K562 (cell line): ENCODE results near the gene LCN1. TPM values are rescaled to one million over a fixed set of nuclear protein-coding genes. Genes with fewer than 3 reads are reported as not detected.

Experiments
- ATAC-seq: fragments of 200-7000 bp; cut with Tn5 transposase; 3 replicates; pipeline ENCODE4 v1.9.1; 2020; ENCODE audit warnings: moderate library complexity
- BruUV-seq: library from RNA; stranded (reverse); fragments of 400-500 nt; replicated peaks from 2 replicates; lab custom pipeline; 2021; lab: Mats Ljungman, UMichigan
- CTCF ChIA-PET: fragments of 300-600 bp; formaldehyde crosslinking; extraction: SDS; loops from one replicate; lab custom pipeline; 2021; ENCODE audit warnings: low intra/inter-chr PET ratio; lab: Yijun Ruan, JAX
- POLR2A ChIA-PET: fragments of 300-600, 350-650 bp; sonication (Branson Sonifier 250); formaldehyde crosslinking; extraction: SDS; loops from one replicate; lab custom pipeline; 2021; ENCODE audit warnings: antibody characterized with exemption, inconsistent platforms; lab: Yijun Ruan, JAX
- DNase-seq, 4 experiments: peaks; one replicate each; pipeline versions ENCODE4 v3.0.0 to v3.0.0-alpha.2; 2011 to 2018; ENCODE audit warnings: low spot score in 3 of 4, mixed read lengths in 3 of 4; ENCODE audit errors: extremely low read depth in 1 of 4
- FAIRE-seq: peaks from 2 replicates; lab custom pipeline; 2011; peaks lifted over from hg19 to GRCh38; lab: Jason Lieb, UNC
- H2AFZ ChIP-seq: 2 replicates; pipeline ENCODE4 v1.6.0; 2011; ENCODE audit warnings: low read depth, low read length, control low read depth, inconsistent platforms
- H3K27ac ChIP-seq: fragments of 200-600 bp; 3 replicates; pipeline ENCODE4 v1.8.0; 2011; ENCODE audit warnings: low read depth, mild to moderate bottlenecking, control low read depth, inconsistent platforms, low read length, moderate library complexity, mixed read lengths; ENCODE audit errors: extremely low read depth
- H3K27me3 ChIP-seq, 2 experiments: fragments of 300-600 bp in 1 of 2; 2 replicates in 1 of 2; 3 replicates in 1 of 2; pipeline versions ENCODE4 v1.6.0 to v1.8.0; 2011; ENCODE audit warnings: inconsistent platforms in 2 of 2, low read length in 2 of 2, mild to moderate bottlenecking in 1 of 2, mixed read lengths in 1 of 2, moderate library complexity in 1 of 2; ENCODE audit not compliant: control insufficient read depth in 2 of 2, insufficient read depth in 2 of 2
- H3K36me3 ChIP-seq: fragments of 300-600 bp; 3 replicates; pipeline ENCODE4 v1.8.0; 2011; ENCODE audit warnings: mild to moderate bottlenecking, low read length, inconsistent platforms; ENCODE audit not compliant: control insufficient read depth, insufficient read depth
- H3K4me1 ChIP-seq, 2 experiments: fragments of 200-600 bp in 1 of 2; replicated peaks in 1 of 2; 2 replicates in 1 of 2; 3 replicates in 1 of 2; pipeline versions ENCODE4 v1.5.1 to v1.8.0; 2011; ENCODE audit warnings: inconsistent platforms in 2 of 2, low read length in 2 of 2, mild to moderate bottlenecking in 1 of 2, mixed read lengths in 1 of 2, moderate library complexity in 1 of 2; ENCODE audit not compliant: control insufficient read depth in 2 of 2, insufficient read depth in 2 of 2
- H3K4me2 ChIP-seq: 2 replicates; pipeline ENCODE4 v1.6.1; 2011; ENCODE audit warnings: low read length, control low read depth, inconsistent platforms, mixed read lengths; ENCODE audit not compliant: insufficient read depth
- H3K4me3 ChIP-seq: fragments of 200-600 bp; sonication (generic), shearing (Covaris generic); 2 replicates; pipeline ENCODE4 v1.5.1; 2016; ENCODE audit warnings: control low read depth, inconsistent platforms
- H3K79me2 ChIP-seq: fragments of 200-600 bp; 3 replicates; pipeline ENCODE4 v1.8.0; 2011; ENCODE audit warnings: low read length, inconsistent platforms; ENCODE audit not compliant: control insufficient read depth, insufficient read depth
- H3K9ac ChIP-seq, 2 experiments: 2 replicates each; pipeline versions ENCODE4 v1.6.0 to v1.6.1; 2011; ENCODE audit warnings: low read depth in 2 of 2, low read length in 2 of 2, control low read depth in 1 of 2, inconsistent platforms in 1 of 2, mild to moderate bottlenecking in 1 of 2, mixed read lengths in 1 of 2; ENCODE audit not compliant: insufficient read depth in 1 of 2
- H3K9me1 ChIP-seq: one replicate; pipeline ENCODE4 v1.6.0; 2011; ENCODE audit warnings: inconsistent platforms, mild to moderate bottlenecking, low read length, moderate library complexity; ENCODE audit not compliant: control insufficient read depth, insufficient read depth
- H3K9me3 ChIP-seq: replicated peaks from 2 replicates; pipeline ENCODE4 v1.5.1; 2011; ENCODE audit warnings: low read depth, low read length, inconsistent platforms; ENCODE audit not compliant: control insufficient read depth, insufficient read depth
- H4K20me1 ChIP-seq: replicated peaks from 2 replicates; pipeline ENCODE4 v1.6.1; 2011; ENCODE audit warnings: low read length, inconsistent platforms, mixed read lengths; ENCODE audit not compliant: control insufficient read depth, insufficient read depth
- CHD1 ChIP-seq: fragments of 200-600 bp; sonication (generic); IDR thresholded peaks from one replicate; pipeline ENCODE4 v1.6.1; 2012; ENCODE audit warnings: mild to moderate bottlenecking, moderate library complexity, low read length, inconsistent platforms
- CSDE1 ChIP-seq, 2 experiments: fragments of 450-650 bp; IDR thresholded peaks; 2 replicates each; pipeline ENCODE4 v1.6.1; 2016; ENCODE audit warnings: mild to moderate bottlenecking in 1 of 2
- E2F3 ChIP-seq: fragments of 250-450 bp; sonication (Bioruptor Pico); IDR thresholded peaks from 2 replicates; pipeline ENCODE4 v1.4.0; 2020; ENCODE audit warnings: mild to moderate bottlenecking
- FOXK1 ChIP-seq: sonication (generic); formaldehyde crosslinking; IDR thresholded peaks from 2 replicates; pipeline ENCODE4 v1.8.0; 2022; ENCODE audit warnings: missing genetic modification reagents, mild to moderate bottlenecking, borderline replicate concordance
- KLF13 ChIP-seq: fragments of 450-650 bp; IDR thresholded peaks from 2 replicates; pipeline ENCODE4 v1.6.1; 2016; ENCODE audit warnings: missing genetic modification characterization, low read depth, mild to moderate bottlenecking, missing compliant biosample characterization, moderate library complexity, borderline replicate concordance
- PPARD ChIP-seq: fragments of 250-450 bp; sonication (Bioruptor Pico); IDR thresholded peaks from 2 replicates; pipeline ENCODE4 v1.8.0; 2022; ENCODE audit warnings: inconsistent platforms, mild to moderate bottlenecking, moderate library complexity
- TGIF2 ChIP-seq: sonication (generic); formaldehyde crosslinking; IDR thresholded peaks from 2 replicates; pipeline ENCODE4 v1.8.1; 2022; ENCODE audit warnings: mild to moderate bottlenecking, missing genetic modification reagents, moderate library complexity
- ZBTB1 ChIP-seq: sonication (generic); formaldehyde crosslinking; IDR thresholded peaks from 2 replicates; pipeline ENCODE4 v1.8.1; 2023; ENCODE audit warnings: missing genetic modification reagents, low read depth, mild to moderate bottlenecking, borderline replicate concordance
- ZNF121 ChIP-seq: sonication (generic); formaldehyde crosslinking; conservative IDR thresholded peaks from 2 replicates; pipeline ENCODE4 v1.8.0; 2022; ENCODE audit warnings: missing genetic modification reagents
- ZNF124 ChIP-seq: sonication (generic); formaldehyde crosslinking; IDR thresholded peaks from 2 replicates; pipeline ENCODE4 v1.8.1; 2022; ENCODE audit warnings: missing genetic modification reagents
- ZNF3 ChIP-seq: fragments of 250-450 bp; sonication (Bioruptor Pico); IDR thresholded peaks from 2 replicates; pipeline ENCODE4 v1.5.0; 2021; ENCODE audit warnings: mild to moderate bottlenecking, moderate library complexity
- ZNF431 ChIP-seq: sonication (generic); formaldehyde crosslinking; IDR thresholded peaks from 2 replicates; pipeline ENCODE4 v1.8.0; 2022; ENCODE audit warnings: mild to moderate bottlenecking, missing genetic modification reagents
- ZNF75A ChIP-seq: fragments of 450-650 bp; formaldehyde crosslinking; IDR thresholded peaks from 2 replicates; pipeline ENCODE4 v1.4.0; 2020; ENCODE audit warnings: mild to moderate bottlenecking
- WGBS: fragments of 100-300 bp; shearing (Covaris generic); methylation state at CpG from one replicate; pipeline ENCODE4 v1.1.6; 2016; ENCODE audit warnings: low coverage, mixed read lengths; ENCODE audit not compliant: insufficient coverage; ENCODE audit errors: missing lambda C conversion rate; 5-methylcytosine and 5-hydroxymethylcytosine counted together
- in situ Hi-C: fragments of 300-500 bp; cut with MboI; formaldehyde crosslinking; loops from 4 replicates; pipeline ENCODE4 v1.15.0; 2018; ENCODE audit warnings: inconsistent platforms, mixed read lengths
- intact Hi-C: fragments of 100-400 bp; cut with micrococcal nuclease; formaldehyde crosslinking; loops from 2 replicates; pipeline ENCODE4 v1.14.2; 2022
- polyA plus RNA-seq, 8 experiments: library from polyadenylated mRNA; depleted of rRNA in 4 of 8; stranded (reverse) in 5 of 8; unstranded in 3 of 8; fragments of >200 nt; fragmentation: Nextera tagmentation in 2 of 8; fragmentation: Illumina TruSeq in 1 of 8; extraction: Ambion mirVana in 2 of 8; extraction: Trizol in 1 of 8; gene quantifications; 2 replicates each; pipeline versions ENCODE4 v1.2.1 to v1.2.3, GENCODE V29; 2011 to 2014; ENCODE audit warnings: inconsistent platforms in 1 of 8, missing spikeins in 1 of 8
- total RNA-seq, 7 experiments: library from RNA; depleted of rRNA in 6 of 7; stranded (reverse); fragments of >200 nt in 6 of 7; fragmentation: Illumina TruSeq in 2 of 7; extraction: Trizol in 2 of 7; gene quantifications; 2 replicates each; pipeline versions ENCODE4 v1.2.1 to v1.2.3, GENCODE V29; 2011 to 2021; ENCODE audit warnings: low replicate concordance in 1 of 7
- TF ChIP-seq, protein P1 (sequence below): sonication (generic); formaldehyde crosslinking; IDR thresholded peaks from 2 replicates; pipeline ENCODE4 v1.9.0; 2022; ENCODE audit warnings: mild to moderate bottlenecking, missing genetic modification reagents
- TF ChIP-seq, protein P2 (sequence below): sonication (generic); formaldehyde crosslinking; IDR thresholded peaks from 2 replicates; pipeline ENCODE4 v1.8.0; 2022; ENCODE audit warnings: mild to moderate bottlenecking, missing genetic modification reagents
- TF ChIP-seq, protein P3 (sequence below): fragments of 200-400 bp; formaldehyde crosslinking; IDR thresholded peaks from 2 replicates; pipeline ENCODE4 v1.6.1; 2017; ENCODE audit warnings: mild to moderate bottlenecking, low read depth, low read length, moderate library complexity

The LCN1 gene
- total and polyA plus RNA-seq, 9 of the 15 experiments (the other 6 are each of a cell fraction or from before 2014, with no cell fraction given) = not detected

DNA sequence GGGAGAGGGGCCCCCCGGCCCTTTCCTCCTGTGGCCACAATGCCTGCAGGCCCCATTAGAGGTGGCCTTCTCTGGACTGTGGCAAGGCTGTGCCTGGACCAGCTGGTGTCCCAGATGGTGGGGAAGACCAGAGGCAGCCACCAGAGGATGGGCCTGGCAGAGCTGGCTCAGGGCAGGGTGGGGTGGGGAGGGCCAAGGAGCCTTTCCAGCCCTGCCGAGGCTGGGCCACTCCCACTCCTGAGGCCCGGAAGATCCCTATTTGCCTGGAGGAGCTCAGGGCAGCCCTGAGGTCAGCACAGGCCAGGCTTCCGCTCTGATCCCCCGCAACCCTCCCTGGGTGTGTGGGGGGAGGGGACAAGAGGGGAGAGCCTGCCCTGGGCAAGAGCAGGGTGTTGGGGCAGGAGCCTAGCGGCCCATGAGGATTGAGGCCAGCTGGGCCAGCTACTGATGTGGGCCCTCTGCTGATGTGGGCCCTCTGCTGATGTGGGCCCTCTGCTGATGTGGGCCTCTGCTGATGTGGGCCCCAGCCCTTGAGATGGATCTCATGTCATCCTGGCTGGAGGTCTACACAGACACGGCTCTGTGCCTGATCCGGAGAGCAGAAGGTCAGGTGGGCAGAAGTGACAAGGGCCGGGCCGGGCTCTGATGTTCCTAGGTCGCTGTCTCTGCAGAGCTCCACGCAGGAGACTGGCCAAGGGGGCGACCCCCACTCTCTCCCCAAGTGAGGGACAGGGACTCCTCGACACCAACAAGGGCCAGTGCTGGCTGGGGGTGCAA, 14.7 kb upstream of the LCN1 start:
- intact Hi-C loops = no loop called here
- CTCF ChIA-PET = no interaction called here
- in situ Hi-C loops = no loop called here
- Histone ChIP-seq H2AFZ (peak overlapping the region; percentile 77), H3K36me3 (peaks cover 41% of the 10 kb centered on the region), H3K79me2 (peaks cover 31% of the 10 kb centered on the region), H3K4me1 (peaks cover 32 to 61% of the 10 kb centered on the region in 2 experiments), H3K4me2 (peak overlapping the region; percentile 64), H4K20me1 (peaks cover 17% of the 10 kb centered on the region), H3K9me1 (no peaks in the 10 kb centered on the region), H3K4me3 (no peak overlapping the region), H3K27ac (peak overlapping the region; percentile 74), H3K9me3 (no peaks in the 10 kb centered on the region), H3K9ac (peak overlapping the region; percentile 36 to 86; a peak in 3 of 4 replicates), H3K27me3 (no peaks in the 10 kb centered on the region)
- FAIRE-seq = peak; percentile 95
- peak; percentile 80 to 91 (median 87) for DNase-seq
- 34% methylated on average over 10 of the region's 14 CpGs for WGBS
- BruUV-seq = no TSS peak
- peak; percentile 88 for ATAC-seq
- POLR2A ChIA-PET = interaction anchor here (0.6 to 2.0 kb wide), 12 partner anchors 8 to 395 kb away, joined by 3 to 9 read pairs (median 3); no protein-coding TSS in a partner anchor
- TF ChIP-seq CHD1 = no peak
- TF ChIP-seq FOXK1 (CRISPR knock-in tag) = no peak
- TF ChIP-seq ZNF3 (CRISPR knock-in tag) = no peak
- TF ChIP-seq, protein P1, sequence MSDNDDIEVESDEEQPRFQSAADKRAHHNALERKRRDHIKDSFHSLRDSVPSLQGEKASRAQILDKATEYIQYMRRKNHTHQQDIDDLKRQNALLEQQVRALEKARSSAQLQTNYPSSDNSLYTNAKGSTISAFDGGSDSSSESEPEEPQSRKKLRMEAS (CRISPR knock-in tag) = no peak
- TF ChIP-seq ZNF124 (CRISPR knock-in tag) = no peak
- TF ChIP-seq, protein P2, sequence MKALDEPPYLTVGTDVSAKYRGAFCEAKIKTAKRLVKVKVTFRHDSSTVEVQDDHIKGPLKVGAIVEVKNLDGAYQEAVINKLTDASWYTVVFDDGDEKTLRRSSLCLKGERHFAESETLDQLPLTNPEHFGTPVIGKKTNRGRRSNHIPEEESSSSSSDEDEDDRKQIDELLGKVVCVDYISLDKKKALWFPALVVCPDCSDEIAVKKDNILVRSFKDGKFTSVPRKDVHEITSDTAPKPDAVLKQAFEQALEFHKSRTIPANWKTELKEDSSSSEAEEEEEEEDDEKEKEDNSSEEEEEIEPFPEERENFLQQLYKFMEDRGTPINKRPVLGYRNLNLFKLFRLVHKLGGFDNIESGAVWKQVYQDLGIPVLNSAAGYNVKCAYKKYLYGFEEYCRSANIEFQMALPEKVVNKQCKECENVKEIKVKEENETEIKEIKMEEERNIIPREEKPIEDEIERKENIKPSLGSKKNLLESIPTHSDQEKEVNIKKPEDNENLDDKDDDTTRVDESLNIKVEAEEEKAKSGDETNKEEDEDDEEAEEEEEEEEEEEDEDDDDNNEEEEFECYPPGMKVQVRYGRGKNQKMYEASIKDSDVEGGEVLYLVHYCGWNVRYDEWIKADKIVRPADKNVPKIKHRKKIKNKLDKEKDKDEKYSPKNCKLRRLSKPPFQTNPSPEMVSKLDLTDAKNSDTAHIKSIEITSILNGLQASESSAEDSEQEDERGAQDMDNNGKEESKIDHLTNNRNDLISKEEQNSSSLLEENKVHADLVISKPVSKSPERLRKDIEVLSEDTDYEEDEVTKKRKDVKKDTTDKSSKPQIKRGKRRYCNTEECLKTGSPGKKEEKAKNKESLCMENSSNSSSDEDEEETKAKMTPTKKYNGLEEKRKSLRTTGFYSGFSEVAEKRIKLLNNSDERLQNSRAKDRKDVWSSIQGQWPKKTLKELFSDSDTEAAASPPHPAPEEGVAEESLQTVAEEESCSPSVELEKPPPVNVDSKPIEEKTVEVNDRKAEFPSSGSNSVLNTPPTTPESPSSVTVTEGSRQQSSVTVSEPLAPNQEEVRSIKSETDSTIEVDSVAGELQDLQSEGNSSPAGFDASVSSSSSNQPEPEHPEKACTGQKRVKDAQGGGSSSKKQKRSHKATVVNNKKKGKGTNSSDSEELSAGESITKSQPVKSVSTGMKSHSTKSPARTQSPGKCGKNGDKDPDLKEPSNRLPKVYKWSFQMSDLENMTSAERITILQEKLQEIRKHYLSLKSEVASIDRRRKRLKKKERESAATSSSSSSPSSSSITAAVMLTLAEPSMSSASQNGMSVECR (CRISPR knock-in tag) = no peak
- TF ChIP-seq, protein P3, sequence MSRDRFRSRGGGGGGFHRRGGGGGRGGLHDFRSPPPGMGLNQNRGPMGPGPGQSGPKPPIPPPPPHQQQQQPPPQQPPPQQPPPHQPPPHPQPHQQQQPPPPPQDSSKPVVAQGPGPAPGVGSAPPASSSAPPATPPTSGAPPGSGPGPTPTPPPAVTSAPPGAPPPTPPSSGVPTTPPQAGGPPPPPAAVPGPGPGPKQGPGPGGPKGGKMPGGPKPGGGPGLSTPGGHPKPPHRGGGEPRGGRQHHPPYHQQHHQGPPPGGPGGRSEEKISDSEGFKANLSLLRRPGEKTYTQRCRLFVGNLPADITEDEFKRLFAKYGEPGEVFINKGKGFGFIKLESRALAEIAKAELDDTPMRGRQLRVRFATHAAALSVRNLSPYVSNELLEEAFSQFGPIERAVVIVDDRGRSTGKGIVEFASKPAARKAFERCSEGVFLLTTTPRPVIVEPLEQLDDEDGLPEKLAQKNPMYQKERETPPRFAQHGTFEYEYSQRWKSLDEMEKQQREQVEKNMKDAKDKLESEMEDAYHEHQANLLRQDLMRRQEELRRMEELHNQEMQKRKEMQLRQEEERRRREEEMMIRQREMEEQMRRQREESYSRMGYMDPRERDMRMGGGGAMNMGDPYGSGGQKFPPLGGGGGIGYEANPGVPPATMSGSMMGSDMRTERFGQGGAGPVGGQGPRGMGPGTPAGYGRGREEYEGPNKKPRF = no peak
- TF ChIP-seq ZNF431 (CRISPR knock-in tag) = no peak
- no peak for TF ChIP-seq PPARD
- TF ChIP-seq ZBTB1 (CRISPR knock-in tag) = no peak
- TF ChIP-seq TGIF2 (CRISPR knock-in tag) = no peak
- no peak for TF ChIP-seq ZNF75A
- no peak; the same call in 1 of the 2 replicates for TF ChIP-seq E2F3 (CRISPR knock-in tag)
- TF ChIP-seq CSDE1 (IDR thresholded peaks at IDR 0.05) = no peak
- TF ChIP-seq ZNF121 (CRISPR knock-in tag) = no peak
- TF ChIP-seq KLF13 (tag) = no peak
